GM15510 (cell line): ENCODE measurements around the gene IFNA13.

Source experiments
- POLR2A ChIP-seq: IDR thresholded peaks from 3 replicates; pipeline ENCODE4 v1.6.1; 2011; ENCODE audit warnings: borderline replicate concordance; ENCODE audit not compliant: insufficient read length; ENCODE audit errors: extremely low read depth

Gene IFNA13

GRCh38 chr9:21322911-21323461 lies 44.9 kb downstream of the IFNA13 start:
- no peak for TF ChIP-seq POLR2A

- no peak for TF ChIP-seq POLR2A
These were observed 47.4 kb downstream of the IFNA13 start for GRCh38 chr9:21320465-21320864.

GRCh38 chr9:21317956-21318923 lies 49.6 kb downstream of the IFNA13 start:
- no peak for TF ChIP-seq POLR2A
